HuH-7.5 (cell line): ENCODE measurements around the gene SMC1B.
"Not testable (repeated sequence)": the region's sequence is repeated elsewhere in the genome, so short reads cannot be mapped to it uniquely, and the experiment has no call there.

ENCODE experiments used
- DNase-seq: peaks from one replicate; pipeline ENCODE4 v3.0.0; 2011; ENCODE audit warnings: low spot score

The SMC1B gene

GRCh38 chr22:45420011-45420410 is 6.6 kb upstream of the SMC1B start:
- DNase-seq: no peak

- no peak for DNase-seq
These were observed 5.4 kb upstream of the SMC1B start for GRCh38 chr22:45418770-45419138.

GRCh38 chr22:45418056-45418769 is 4.8 kb upstream of the SMC1B start:
- DNase-seq: no peak

GRCh38 chr22:45413013-45413367 is 409 bp downstream of the SMC1B start:
- no peak for DNase-seq

GRCh38 chr22:45407793-45408192 is 5.6 kb downstream of the SMC1B start:
- DNase-seq: no peak

- DNase-seq: no peak
These were observed 10.9 kb downstream of the SMC1B start for GRCh38 chr22:45402466-45402985.

GRCh38 chr22:45399712-45400445 is 13.5 kb downstream of the SMC1B start:
- DNase-seq: no peak

GRCh38 chr22:45398214-45398613 is 15.2 kb downstream of the SMC1B start:
- no peak for DNase-seq

GRCh38 chr22:45397806-45398205 is 15.6 kb downstream of the SMC1B start:
- DNase-seq: no peak

- no peak for DNase-seq
These were observed 23.9 kb downstream of the SMC1B start for GRCh38 chr22:45389546-45389945.

- DNase-seq: no peak
These were observed 32.1 kb downstream of the SMC1B start for GRCh38 chr22:45381348-45381747.

GRCh38 chr22:45376703-45377102 is 36.7 kb downstream of the SMC1B start:
- no peak for DNase-seq

GRCh38 chr22:45376009-45376408 is 37.4 kb downstream of the SMC1B start:
- no peak for DNase-seq

- not testable (repeated sequence) for DNase-seq
These were observed 39.8 kb downstream of the SMC1B start for GRCh38 chr22:45373592-45373991.

- DNase-seq: no peak
These were observed 46.7 kb downstream of the SMC1B start for GRCh38 chr22:45366713-45367112.

- DNase-seq: no peak
These were observed 53.8 kb downstream of the SMC1B start for GRCh38 chr22:45359627-45360026.

GRCh38 chr22:45358127-45358526 is 55.3 kb downstream of the SMC1B start:
- DNase-seq: no peak

- DNase-seq: no peak
These were observed 55.9 kb downstream of the SMC1B start for GRCh38 chr22:45357490-45357889.

- DNase-seq: no peak
These were observed 59.6 kb downstream of the SMC1B start for GRCh38 chr22:45353786-45354185.

- DNase-seq: not testable (repeated sequence)
These were observed 60.6 kb downstream of the SMC1B start for GRCh38 chr22:45352757-45353156.

GRCh38 chr22:45351956-45352355 is 61.4 kb downstream of the SMC1B start:
- no peak for DNase-seq

- no peak for DNase-seq
These were observed 63.5 kb downstream of the SMC1B start for GRCh38 chr22:45349916-45350315.

GRCh38 chr22:45344334-45344733 is 69.1 kb downstream of the SMC1B start:
- no peak for DNase-seq

- DNase-seq: no peak
These were observed 70.3 kb downstream of the SMC1B start for GRCh38 chr22:45343143-45343542.
